Measurements from ENCODE around the gene FARS2.

- no peak for TF ChIP-seq REST (IDR thresholded peaks at IDR 0.05; ENCODE audit: low read depth, low read length)
- TF ChIP-seq CTCF (IDR thresholded peaks at IDR 0.05) = no peak
- no peak for TF ChIP-seq YY1 (IDR thresholded peaks at IDR 0.05; ENCODE audit: low read depth)
These were observed 133.0 kb downstream of the FARS2 start for GRCh38 chr6:5394280-5394679.
